ENCODE measurements around the gene LRRC25.

GRCh38 chr19:18424890-18425514 is 27.6 kb upstream of the LRRC25 start:
- TF ChIP-seq, protein P1, sequence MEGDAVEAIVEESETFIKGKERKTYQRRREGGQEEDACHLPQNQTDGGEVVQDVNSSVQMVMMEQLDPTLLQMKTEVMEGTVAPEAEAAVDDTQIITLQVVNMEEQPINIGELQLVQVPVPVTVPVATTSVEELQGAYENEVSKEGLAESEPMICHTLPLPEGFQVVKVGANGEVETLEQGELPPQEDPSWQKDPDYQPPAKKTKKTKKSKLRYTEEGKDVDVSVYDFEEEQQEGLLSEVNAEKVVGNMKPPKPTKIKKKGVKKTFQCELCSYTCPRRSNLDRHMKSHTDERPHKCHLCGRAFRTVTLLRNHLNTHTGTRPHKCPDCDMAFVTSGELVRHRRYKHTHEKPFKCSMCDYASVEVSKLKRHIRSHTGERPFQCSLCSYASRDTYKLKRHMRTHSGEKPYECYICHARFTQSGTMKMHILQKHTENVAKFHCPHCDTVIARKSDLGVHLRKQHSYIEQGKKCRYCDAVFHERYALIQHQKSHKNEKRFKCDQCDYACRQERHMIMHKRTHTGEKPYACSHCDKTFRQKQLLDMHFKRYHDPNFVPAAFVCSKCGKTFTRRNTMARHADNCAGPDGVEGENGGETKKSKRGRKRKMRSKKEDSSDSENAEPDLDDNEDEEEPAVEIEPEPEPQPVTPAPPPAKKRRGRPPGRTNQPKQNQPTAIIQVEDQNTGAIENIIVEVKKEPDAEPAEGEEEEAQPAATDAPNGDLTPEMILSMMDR (conservative IDR thresholded peaks at IDR 0.05), result no peak
- TF ChIP-seq EZH2 (IDR thresholded peaks at IDR 0.05; ENCODE audit: low read depth), result no peak
